Measurements from ENCODE around the gene REPIN1.

REPIN1 gene

GRCh38 chr7:150337659-150338081 lies 31.0 kb upstream of the REPIN1 start:
- no peak for DNase-seq

GRCh38 chr7:150338166-150338829 lies 30.3 kb upstream of the REPIN1 start:
- no peak for DNase-seq

- no peak for DNase-seq
Measured at GRCh38 chr7:150339409-150339809, 29.2 kb upstream of the REPIN1 start.

DNA sequence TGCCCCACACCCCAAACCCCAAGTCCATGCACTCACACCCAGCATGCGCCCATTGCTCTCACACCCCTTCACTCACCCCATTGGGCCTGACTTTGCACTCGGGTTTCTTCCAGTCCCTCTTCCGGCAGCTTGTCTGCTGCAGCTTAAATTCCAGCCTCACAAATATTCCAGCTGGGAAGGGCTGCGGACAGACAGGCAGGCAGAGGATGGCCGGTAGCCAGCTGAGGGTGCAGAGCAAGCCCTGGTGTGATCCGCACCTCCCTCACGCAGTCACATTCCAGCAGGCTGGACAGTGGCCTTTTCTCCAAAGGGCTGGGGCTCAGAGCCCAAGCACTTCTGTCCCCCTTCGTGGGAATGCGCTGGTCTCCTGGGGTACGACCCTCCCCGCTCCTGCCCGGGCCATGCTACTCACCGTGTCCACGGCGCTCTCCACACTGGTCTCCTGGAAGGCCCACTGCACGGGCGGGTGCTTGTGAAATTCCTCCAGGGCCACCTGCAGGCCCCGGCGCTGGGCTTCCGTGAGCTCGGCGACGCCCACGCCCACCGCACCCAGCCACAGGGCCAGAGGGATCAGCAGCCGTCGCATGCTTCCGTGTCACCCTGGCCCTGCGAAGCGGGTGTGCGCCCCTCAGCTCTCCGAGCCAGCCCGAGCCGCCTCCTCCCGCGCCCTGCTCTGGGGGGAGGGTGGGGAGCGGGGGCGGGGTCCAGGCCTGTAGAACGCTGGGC lies 28.4 kb upstream of the REPIN1 start:
- no peak for DNase-seq

- no peak for DNase-seq
Measured at GRCh38 chr7:150340875-150341262, 27.8 kb upstream of the REPIN1 start.

DNA sequence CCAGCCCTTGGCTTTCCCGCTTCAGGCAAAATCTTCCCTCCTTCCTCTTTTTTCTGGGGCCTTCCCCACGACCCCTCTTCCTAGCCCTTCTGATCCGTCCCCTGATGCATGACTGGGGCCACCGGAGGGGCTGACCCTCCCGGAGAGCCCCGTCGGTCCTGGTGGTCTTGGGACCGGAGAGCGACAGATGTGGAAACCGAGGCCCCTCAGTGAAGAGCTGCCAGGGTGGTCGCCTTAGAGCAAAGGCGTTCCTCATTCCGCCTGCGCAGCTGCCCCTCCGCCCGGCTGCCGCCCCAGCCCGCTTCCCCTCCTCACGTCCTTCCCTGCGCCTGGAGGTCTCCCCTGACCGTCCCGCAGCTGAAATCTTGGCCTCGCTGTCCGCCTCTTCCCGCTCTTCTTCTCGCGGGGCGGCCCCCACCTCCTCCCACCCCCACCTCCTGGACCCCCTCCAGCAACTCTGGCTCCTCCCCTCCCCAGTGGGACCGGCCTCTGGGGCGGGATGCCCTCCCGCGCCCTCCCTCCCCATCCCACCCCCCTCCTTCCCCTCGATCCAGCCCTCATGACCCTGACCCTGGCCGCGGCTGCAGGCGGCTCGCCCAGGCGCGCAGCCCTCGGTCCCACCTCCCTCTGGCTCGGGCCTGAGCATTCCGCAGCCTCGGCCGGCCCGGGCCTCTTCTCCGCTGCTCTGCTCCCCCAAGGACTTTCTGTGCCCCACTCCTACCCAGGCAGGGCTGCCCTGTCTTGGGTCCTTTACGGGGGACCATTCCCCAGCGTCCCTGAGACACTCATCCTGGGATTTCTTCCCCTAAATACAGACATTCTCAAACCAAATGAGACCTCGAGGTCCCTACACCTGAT lies 27.1 kb upstream of the REPIN1 start, which contains the start of gene RARRES2:
Gene RARRES2, minus strand, starts transcription at position 367 of the 858 bp plus-strand sequence. CDS start 1,020 bp downstream, outside the sequence.
- DNase-seq, result no peak

DNA sequence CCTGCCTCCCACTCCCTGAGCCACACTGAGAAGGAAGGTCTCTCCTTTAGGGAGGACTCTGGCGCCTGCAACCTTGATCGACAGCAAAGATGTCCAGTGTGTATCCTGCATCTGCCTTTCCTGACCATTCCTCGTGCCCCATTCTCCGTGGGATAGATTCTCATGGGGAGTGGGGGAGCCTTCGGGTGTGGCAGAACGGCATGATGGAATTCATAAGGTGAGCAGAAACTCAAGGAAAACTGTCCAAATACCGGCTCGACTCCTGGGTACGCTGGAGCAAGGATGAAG lies 26.6 kb upstream of the REPIN1 start:
- DNase-seq, result no peak

DNA sequence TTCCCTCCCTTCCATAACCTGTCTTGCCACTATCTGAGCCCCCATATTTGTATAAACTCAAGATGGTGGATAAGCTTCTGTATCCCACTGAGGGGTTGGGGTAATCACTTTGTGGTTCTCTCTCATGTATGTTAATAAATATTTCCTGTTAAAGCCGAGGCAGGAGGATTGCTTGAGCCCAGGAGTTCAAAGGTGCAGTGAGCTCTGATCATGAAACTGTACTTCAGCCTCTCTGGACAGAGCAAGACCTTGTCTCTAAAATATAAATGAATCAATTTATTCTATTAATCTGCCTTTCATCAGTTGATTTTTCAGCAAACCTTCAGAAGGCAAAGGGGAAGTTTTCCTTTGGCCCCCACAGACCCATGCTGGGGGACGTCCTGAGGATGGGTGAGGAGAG lies 25.4 kb upstream of the REPIN1 start:
- no peak for DNase-seq

DNA sequence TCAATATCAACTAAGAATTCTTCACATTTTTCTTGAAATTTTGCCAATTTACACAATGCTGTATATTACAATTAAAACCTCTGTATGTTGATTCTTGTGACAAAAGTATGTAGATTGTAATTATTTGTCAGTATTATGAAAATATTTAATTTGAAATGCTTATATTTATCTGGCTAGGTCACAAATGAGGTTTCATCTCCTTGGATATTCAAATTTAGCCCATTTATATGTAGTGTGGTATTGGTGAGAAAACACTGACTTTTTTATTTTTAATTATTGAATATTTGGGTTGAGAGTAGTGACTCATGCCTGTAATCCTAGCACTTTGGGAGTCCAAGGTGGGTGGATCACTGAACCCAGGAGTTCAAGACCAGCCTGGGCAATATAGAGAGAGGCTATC lies 24.3 kb upstream of the REPIN1 start:
- DNase-seq, result no peak

- DNase-seq, result no peak
Measured at GRCh38 chr7:150345012-150345411, 23.6 kb upstream of the REPIN1 start.

GRCh38 chr7:150346922-150347321 lies 21.7 kb upstream of the REPIN1 start:
- DNase-seq, result no peak

GRCh38 chr7:150351587-150352194 lies 16.9 kb upstream of the REPIN1 start:
- no peak for DNase-seq

GRCh38 chr7:150355666-150356059 lies 13.0 kb upstream of the REPIN1 start:
- no peak for DNase-seq

GRCh38 chr7:150356265-150356897 lies 12.2 kb upstream of the REPIN1 start:
- no peak for DNase-seq

GRCh38 chr7:150357270-150357669 lies 11.4 kb upstream of the REPIN1 start:
- no peak for DNase-seq

DNA sequence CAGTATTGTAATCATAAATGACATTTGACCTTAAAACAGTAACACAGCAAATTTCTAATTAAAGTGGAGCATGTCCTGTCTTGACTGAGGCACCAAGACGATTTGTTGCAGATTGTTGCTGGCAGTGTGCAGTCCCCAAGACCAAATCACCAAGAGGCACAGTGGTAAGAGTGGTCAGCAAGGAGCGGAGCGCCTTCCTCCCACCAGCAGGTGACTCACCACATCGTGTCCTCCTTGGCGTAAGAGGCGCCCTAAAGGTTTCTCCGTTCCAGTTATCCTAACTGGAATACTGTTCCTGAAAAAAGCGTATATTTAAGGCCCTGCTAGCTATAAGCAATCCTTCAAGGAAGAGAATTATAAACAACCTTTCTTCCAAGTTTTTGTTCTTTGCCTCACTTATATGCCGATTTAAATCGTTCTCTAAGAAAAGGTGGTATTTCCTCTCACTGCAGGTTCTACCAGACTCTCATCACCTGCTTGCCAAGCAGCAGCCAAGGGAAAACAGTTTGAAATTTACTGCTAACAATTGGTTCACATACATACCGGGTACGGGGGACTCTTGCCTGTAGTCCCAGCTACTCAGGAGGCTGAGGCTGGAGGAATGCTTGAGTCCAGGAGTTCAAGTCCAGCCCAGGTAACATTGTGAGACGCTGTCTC lies 10.7 kb upstream of the REPIN1 start:
- no peak for DNase-seq

DNA sequence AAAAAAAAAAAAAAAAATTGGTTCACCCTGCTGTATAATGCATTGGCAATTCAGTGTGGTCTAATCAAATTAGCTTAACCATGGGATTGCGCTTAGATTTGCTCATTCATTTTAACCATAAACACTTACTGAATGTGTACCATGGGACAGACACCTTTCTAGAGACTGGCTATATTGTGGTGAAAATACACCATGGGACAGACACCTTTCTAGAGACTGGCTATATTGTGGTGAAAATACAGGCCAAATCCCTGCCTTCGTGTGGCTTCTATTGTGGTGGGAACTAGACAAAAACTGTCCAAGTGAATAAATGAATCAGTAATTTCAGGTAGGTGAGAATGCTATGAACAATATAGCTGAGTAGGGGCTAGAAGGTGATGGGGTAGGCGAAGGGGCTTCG lies 10.2 kb upstream of the REPIN1 start:
- DNase-seq, result no peak

DNA sequence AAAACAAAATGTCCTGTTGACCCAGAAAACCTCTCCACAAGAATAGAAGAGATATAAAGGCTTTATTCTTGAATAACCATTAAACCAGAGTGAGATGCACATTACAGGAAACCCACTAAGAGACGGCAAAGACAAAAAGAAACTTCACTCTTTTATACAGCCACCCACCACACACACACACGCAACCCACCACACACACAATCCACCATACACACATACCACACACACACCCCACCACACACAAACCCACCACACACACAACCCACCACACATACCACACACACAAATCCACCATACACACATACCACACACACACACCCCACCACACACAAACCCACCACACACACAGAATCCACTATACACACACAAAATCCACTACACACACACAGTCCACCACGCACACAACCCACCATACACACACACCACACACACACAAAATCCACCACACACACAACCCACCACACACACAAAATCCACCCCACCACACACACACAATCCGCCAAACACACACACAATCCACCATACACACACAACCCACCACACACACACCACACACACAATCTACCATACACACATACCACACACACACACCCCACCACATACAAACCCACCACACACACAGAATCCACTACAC lies 9.5 kb upstream of the REPIN1 start:
- DNase-seq, result no peak

DNA sequence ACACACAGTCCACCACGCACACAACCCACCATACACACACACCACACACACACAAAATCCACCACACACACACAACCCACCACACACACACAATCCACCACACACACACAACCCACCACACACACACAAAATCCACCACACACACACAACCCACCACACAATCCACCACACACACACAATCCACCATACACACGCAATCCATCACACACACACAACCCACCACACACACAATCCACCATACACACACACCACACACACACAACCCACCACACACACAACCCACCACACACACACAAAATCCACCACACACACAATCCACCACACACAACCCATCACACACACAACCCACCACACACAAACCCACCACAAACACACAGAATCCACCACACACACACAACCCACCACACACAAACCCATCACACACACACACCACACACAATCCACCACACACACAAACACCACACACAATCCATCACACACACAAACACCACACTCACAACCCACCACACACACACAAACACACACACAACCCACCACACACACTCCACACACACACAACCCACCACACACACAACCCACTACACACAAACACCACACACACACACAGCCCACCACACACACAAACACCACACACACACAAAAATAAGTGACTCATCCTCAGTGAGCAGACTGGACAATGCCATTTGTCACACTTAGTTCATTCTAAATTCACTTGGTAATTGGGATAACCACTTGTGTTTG lies 8.8 kb upstream of the REPIN1 start:
- DNase-seq, result no peak

DNA sequence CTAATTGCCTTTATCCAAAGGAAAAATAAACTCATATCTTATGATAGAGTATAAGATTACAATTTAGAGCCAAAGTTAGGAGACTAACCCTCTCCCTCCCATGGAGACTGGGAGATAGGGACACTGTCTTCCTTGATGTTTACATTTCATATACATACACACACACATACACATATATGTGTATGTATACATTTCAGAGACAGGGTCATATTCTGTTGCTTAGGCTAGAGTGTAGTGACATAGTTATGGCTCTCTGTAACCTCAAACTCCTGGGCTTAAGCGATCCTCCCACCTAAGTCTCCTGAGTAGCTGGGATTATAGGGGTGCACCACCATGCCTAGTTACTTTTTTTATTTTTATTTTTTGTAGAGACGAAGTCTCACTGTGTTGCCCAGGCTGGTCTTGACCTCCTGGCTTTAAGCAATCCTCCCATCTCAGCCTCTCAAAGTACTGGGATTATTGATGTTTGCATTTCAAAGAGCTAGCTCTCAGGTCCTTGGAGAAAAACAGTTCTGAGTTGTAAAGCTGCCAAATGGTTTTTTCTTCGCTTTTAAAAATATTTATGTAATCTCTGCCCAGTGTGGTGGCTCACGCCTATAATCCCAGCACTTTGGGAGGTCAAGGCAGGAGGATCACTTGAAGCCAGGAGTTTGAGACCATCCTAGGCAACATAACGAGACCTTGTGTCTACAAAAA lies 8.1 kb upstream of the REPIN1 start:
- no peak for DNase-seq

DNA sequence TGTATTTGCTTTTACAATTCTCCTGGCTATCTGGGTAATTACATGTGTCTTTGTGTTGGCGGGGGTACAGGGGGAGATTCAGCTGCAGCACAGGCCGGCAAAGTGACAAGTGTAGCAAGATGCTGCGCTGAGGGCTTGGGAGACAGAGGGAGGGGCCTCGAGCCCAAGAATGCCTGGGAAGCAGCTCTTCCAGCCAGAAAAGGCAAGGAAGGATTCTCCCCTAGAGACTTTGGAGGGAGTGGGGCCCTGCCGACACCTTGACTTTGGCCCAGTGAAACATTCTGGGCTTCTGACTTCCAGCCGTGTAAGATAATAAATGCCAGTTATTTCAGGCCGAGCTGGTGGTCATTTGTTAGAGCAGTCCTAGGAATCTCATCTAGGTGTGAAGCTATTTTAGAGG lies 7.2 kb upstream of the REPIN1 start:
- no peak for DNase-seq

All from NCI-H1048 (cell line).